ENCODE measurements around the gene ELMOD1.

- TF ChIP-seq EZH2 (IDR thresholded peaks at IDR 0.05; ENCODE audit: borderline replicate concordance, low read depth, low read length, poor library complexity, severe bottlenecking) (no peak), CTCF (conservative IDR thresholded peaks at IDR 0.05; ENCODE audit: low read depth, low read length) (no peak)
Measured at GRCh38 chr11:107688322-107688918, 97.5 kb downstream of the ELMOD1 start.
